GM10847 (cell line): ENCODE results near the gene NUDT22.

Source experiments
- POLR2A ChIP-seq: IDR thresholded peaks from 2 replicates; pipeline ENCODE4 v1.6.1; 2011; ENCODE audit not compliant: insufficient read length; ENCODE audit errors: extremely low read depth

Gene NUDT22, protein sequence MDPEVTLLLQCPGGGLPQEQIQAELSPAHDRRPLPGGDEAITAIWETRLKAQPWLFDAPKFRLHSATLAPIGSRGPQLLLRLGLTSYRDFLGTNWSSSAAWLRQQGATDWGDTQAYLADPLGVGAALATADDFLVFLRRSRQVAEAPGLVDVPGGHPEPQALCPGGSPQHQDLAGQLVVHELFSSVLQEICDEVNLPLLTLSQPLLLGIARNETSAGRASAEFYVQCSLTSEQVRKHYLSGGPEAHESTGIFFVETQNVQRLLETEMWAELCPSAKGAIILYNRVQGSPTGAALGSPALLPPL

DNA sequence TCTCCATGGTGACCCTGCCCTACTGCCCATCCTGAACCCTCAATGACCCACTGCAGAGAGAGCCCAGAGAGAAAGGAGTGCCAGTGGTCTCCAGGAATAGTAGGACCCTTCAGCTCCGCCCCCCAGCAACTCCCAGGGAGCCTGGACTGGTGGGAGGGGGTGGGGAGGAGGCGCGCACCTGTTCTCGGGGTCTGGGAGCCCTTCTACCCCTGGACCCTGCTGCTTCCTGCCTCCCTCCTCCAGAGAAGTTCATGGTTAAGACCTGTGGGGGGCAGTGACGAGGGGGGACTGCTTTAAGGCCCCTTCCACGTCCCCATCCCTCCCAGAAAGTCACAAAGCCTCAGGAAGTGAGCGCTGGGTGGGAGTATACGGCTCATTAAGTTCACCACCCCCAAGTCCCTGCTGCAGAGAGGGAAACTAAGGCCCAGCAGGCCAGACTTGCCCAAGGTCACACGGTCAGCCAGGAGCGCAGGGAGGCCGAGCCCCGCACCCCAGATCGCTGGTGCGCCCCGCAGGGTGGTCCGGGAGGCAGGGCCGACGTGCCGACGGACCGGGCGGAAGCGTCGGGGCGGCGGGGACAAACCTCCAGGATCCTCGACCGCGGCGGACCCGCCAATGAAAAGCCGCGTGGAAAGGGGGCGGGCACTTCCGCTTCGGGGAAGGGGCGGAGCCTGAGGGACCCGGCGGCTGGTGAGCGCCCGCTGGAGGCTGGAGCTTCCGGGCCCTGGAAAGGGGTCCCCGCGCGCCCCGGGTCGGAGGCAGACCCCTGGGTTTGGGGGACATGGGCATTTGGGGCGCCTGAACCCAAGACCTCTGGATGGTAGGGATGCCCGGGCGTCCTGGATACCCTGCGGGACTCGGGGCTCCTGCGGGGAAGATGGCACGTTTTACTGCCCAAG, at the start of gene NUDT22, which contains the start of gene TRPT1:
NUDT22 (plus strand) TSS at position 667 of the 899 bp plus-strand sequence. CDS start 379 bp downstream, outside the sequence.
TRPT1 (minus strand) TSS at position 579 of the 899 bp plus-strand sequence; CDS start at position 253, 326 bp downstream.
- peak; percentile 80 for TF ChIP-seq POLR2A

DNA sequence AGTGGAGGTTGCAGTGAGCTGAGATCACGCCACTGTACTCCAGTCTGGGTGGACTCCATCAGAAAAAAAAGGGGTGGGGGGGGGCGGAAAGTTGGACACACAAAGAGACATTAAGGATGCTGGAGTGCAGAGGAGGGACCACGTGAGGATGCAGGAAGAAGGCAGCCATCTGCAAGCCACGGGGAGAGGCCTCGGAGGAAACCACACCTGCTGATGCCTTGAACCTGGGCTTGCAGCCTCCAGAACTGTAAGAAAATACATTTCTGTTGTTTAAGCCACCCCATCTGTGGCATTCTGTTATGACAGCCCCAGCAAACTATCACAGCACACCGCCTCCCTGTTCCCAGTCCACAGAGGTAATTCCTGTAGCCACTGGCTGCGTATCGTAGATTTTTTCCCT, 49.3 kb upstream of the NUDT22 start:
- TF ChIP-seq POLR2A: no peak

DNA sequence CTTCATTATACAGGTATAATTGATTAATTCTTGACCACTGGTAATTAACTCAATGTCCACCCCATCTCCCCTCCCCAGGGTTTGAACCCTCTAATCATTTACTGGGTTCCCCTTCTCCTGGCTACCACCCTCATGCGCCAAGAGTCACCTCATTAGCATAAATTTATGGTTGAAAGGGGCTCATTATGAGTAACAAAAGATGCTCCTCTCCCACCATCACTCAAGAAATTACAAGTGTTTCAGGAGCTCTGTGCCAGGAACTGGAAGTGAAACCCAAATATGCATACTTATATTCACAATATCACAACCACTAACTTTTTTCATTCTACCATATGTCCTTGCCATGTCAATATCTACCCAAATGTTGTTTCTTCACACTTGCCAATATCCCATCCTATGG, 47.9 kb upstream of the NUDT22 start:
- no peak for TF ChIP-seq POLR2A

DNA sequence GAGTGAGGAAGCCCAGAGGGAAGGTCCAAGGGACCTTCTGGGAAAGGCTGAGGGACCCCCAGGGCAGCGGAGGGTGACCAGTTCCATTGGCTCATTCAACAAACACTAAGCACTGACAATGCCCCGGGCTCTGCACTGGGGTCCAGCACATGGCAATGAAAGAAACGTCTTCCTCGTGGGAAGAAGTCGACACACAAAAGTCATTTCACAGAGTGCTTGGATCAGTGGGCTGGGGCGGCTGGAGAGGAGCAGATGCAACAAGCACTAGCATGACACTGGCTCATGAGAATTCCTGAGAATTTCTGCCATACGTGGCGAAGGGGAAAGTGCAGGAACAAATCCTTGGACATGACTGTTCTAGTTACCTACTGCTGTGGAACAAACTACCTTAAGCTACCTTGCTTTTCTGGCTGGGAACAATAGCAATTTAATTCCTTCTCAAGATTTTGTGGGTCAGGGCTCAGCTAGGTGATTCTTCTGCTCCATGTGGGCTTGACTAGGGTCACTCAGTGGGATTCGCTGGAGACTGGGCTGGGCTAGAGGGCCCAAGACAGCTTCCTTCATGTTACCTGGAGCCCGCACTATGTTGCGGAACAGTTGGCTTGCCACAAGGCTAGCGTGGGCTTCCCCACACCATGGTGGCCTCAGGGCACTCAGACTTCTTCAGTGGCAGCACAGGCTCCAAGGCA, 47.0 kb upstream of the NUDT22 start:
- no peak for TF ChIP-seq POLR2A

DNA sequence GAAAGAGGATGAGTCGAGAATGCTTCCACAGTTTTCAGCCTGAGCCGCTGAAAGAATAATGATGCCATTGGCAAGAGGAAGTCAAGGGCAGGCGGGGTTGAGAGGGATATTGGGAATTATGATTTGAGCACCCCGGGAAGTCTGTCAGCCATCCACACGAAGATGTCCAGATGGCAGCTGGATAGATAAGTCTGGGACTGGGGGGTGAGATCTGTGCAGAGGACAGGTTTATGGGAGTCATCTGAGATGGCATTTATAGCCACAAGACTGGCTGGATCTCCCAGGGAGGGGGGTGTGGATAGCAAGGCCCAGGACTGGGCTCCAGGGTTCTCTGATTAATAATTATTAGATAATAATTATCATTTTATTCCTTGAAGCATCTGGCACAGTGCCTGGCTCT, 45.2 kb upstream of the NUDT22 start:
- no peak for TF ChIP-seq POLR2A

DNA sequence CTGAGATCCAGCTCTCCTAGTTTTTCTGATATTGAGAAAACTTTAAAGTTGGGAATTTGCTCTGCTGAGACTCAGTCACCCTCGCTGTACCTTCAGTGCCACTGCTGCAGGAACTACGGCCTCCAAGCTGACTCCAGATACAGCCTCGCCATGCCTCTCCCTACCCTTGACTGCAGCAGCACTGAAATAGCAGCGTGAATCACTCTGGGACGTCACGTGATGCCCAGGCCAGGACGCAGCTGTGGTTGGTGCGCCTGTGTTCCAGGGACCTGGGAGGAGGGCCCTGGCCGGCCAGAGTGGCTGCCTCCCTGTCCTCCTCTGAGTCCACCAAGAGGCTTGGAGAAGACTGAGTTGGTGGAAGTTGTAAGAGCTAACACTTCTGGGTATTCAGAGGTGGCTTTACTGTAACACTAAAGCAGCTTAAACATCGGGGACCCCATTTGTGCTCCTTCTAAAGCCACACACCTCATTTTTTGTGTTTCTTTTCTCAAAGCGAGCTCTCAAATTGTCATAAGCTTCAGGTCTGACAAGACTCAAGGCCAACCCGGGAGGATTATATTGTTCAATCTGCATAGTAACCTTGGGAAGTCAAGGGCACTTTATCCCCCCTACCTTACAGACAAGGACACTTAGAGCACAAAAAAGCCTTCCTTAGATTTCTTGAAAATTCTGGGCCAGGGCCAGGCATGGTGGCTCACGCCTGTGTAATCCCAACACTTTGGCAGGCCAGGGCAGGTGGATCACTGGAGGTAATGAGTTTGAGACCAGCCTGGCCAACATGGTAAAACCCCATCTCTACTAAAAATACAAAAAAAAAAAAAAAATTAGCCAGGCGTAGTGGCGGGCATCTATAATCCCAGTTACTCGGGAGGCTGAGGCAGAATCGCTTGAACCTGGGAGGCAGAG, 44.3 kb upstream of the NUDT22 start:
- TF ChIP-seq POLR2A: peak; percentile 23

DNA sequence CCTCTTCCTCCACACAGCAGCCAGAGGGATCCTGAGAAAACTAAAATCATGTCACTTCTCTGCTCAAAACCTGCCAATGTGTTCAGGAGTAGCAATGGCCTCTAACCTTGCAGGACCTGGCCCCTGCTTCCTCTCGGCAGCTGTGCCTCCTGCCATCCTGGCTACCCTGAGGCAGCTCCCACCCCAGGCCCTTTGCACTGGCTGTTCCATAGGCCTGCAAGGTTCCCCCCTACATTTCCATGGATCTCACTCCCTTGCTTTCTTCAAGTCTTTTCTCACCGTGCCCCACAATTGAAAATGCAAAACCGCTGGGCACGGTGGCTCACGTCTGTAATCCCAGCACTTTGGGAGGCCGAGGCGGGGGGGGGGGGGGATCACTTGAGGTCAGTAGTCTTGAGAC, 42.2 kb upstream of the NUDT22 start:
- no peak for TF ChIP-seq POLR2A

DNA sequence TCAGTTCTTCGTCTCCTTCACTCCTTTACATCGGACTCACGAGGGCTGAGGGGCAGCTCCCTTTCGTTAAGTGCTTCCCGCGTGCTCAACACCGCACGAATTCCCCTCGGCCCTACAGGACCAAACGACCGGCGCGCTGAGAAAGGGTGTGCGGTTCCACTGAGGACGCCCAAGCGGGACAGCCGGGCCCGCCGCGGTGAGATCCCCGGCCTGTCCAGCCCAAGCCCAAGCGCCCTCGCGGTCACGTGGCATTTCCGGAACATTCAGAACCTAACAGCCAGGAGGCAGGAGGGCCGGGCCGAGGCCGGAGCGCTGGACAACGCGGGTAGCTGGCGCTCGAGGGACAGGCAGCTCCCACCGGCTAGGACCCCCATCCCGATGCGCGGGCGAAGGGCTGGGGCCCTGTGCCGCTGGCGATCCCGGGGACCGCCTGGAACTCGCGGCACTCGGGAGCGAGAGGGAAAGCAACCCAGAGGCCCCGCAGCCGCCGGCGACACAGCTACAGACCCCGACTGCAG, 40.8 kb upstream of the NUDT22 start:
- TF ChIP-seq POLR2A: peak; percentile 95

DNA sequence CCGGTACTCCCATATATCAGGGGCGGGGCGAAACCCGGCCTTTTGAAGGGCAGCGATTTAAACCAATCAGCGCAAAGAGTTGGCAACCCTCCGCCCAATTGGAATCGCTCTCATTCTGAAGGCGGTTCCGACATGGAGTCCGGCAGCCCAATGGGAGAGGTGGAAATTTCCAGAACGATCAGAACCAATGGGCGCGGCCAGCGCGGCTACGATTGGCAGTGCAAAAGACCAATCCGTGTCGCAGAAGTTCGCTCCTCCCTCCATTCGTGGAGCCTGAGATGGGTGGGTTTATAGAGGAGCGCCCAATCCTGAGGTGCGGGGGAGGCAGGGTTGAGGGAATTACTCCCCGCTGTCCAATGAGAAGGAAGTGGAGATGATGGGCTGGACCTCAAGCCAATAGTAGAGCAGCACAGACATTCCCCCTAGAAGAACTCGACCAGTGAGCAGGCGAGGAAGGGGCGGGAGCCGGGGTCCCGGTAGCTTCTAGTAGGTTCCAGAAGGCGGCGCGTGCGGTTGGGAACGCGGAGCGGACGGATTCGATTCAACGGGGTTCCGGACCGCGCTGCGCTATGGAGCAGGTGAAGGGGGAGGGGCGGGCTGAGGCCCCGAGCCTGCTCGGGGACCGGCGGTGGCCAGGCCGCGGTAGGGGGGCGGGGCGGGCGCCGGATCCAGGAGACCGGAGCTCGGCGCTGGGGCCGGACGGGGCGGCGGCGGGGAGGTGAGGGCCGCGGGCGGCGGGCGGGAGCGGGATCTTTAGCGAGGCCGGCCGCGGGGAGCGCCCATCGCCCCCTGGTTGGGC, 40.2 kb upstream of the NUDT22 start, which contains the start of gene STIP1:
STIP1 (plus strand) TSS at position 479 of the 799 bp plus-strand sequence; CDS start at position 570, 91 bp downstream.
- peak; percentile 77 for TF ChIP-seq POLR2A

DNA sequence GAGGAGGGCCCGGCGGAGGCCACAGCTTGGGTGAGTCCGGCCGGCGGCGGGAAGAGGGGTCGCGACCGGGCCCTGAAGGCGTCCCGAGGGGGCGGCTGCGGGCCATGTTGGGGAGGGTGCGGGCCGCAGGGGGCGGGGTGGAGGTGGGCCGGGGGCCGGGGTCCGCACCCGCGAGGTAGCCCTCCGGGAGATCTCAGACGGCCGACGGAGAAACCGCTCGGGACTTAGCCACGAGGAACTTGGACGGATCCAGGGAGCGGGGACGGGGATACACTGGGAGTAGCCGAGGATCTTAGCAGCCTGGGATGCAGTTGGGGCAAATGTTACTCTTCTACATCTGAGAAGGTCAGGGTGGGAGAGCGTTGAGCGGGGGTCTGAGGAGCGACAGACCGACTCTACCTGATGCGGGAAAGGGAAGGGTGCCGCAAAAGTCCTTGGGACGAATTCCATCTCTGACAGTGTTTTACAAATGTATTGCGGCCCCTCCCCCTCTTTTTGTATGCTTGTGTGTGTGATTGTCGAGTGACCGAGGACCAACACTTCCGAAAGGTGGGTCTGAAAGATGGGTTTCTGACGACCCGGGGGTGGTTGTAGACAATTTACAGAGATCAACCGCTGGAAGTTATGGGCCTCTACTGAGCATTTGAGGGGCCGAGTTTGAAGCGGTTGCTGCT, 39.4 kb upstream of the NUDT22 start:
- no peak for TF ChIP-seq POLR2A

DNA sequence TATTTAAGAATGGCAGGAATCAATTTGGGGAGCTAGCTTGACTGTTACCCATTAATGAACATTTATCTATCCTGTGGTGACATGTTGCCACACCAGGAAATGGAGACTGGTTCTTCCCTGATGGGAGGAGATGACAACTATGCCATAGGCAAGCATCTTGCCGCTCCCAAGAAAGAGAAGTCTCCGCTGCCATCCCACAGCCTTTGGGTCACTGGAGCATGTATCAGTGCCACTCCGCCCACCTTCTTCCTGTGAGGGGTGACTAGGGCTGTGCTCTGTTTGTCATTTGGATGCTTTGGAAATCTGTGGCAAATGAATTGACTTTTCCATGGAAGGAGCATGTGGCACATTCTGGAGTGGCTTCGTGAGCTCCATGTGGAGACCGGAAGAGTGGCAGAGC, 33.6 kb upstream of the NUDT22 start:
- TF ChIP-seq POLR2A: no peak

DNA sequence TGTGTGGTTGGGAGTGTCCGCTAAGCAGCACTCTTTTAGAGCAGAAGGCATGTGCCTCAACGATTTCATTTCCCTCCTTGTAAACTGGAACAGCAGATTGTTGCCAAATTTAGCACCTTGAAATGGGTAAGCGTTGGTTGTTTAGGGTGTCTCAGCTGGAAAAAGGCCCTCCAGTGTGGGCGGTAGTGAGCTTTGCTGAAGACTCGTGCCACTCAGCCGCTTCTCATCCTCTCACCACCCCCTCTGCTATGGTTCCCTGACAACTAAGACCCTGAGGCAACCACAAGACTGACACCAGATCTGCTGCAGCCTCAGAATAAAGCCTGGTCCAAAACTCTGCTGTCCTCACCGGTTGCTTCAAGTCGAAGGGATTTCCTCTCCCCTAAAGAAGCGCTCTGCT, 29.4 kb upstream of the NUDT22 start:
- no peak for TF ChIP-seq POLR2A

DNA sequence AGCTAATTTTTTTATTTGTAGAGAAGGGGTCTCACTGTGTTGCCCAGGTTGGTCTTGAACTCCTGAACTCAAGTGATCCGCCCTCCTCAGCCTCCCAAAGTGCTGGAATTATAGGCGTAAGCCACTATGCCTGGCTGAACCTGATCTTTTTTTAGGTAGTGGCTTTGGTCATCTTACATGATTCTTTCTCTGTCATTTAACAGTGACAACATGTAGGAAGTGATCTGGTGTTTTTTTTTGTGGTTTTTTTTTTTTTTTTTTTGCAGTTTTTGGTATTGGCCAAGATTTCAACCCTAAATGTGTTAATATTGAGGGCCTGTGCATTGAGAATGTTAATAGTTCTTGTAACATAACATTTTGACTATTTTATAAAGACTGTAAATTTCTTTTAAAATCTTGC, 27.6 kb upstream of the NUDT22 start:
- TF ChIP-seq POLR2A: no peak
